DMS53 treated with DMSO at 0.1 percent for 48 hours (cell line): ENCODE data around the gene MRPS27.

Experiments used
- DNase-seq: peaks from one replicate; lab custom pipeline; 2025; ENCODE audit not compliant: unreplicated experiment; lab: John Stamatoyannopoulos, UW

Gene MRPS27

GRCh38 chr5:72319976-72320752, at the start of gene MRPS27, which contains the start of gene PTCD2:
MRPS27 (minus strand) TSS chr5:72320240; CDS start chr5:72320221, 19 bp downstream.
PTCD2 (plus strand) TSS chr5:72320373; CDS start chr5:72320383, 10 bp downstream.
- DNase-seq: peak; percentile 96

DNA sequence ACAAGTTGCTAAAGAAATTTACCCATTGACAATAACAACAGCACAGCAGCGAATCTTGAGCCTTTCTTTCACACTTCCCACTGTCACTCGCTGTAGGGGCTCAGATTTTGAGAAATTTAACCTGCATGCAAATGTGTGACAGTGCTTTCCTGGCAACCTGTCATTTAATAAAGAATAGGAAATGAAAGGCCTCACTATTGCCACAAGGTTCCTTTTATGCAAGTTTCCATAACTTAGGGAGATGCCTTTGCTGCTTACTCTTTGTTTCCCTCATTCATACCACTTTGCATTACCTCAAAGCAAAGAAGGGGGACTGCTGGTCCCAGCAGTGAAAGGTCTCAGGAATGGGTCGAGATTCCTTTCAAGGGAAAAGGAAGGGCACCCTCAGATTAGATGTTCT, 49.7 kb upstream of the MRPS27 start:
- no peak for DNase-seq

- no peak for DNase-seq
Measured at GRCh38 chr5:72369301-72369700, 49.3 kb upstream of the MRPS27 start.

GRCh38 chr5:72368271-72368670, 48.2 kb upstream of the MRPS27 start:
- no peak for DNase-seq

GRCh38 chr5:72366324-72366976, 46.4 kb upstream of the MRPS27 start:
- peak; percentile 84 for DNase-seq

DNA sequence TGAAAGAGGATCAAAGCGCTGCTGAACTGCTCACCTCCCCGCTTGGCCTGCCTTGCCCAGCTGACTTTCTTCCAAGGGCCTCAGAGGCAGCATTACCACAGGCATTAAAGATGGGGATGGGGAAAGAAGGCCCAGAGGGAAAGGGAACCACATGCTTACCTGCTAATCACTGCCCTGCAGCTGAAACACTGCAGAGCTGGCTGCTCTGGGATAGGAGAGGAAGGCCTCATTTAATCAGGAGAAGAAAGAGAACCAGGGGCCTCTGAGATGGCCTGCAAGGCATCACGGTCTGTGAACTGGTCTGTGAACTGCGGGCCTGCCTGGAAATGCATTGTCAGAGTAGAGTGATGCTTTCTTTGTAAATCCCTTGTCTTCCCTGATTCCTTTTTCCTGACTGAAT, 44.9 kb upstream of the MRPS27 start:
- no peak for DNase-seq

DNA sequence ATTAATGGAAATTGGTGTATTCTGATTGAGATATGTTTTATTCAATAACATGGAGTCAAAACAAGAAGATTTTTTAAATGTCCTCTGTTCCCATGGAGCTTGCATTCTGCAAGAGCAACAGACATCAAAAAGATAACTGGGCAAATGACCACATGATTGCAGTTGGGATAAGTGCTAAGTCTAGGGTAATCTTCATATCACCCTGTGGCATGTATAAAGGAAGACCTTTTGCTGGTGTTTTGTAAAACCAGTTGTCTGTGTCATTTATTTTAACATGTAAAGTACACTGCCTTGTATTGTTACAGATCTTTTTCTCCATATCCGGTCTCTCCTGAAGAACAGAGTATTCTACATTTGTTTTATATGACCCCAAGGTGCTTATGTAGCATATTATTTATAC, 44.1 kb upstream of the MRPS27 start:
- no peak for DNase-seq

DNA sequence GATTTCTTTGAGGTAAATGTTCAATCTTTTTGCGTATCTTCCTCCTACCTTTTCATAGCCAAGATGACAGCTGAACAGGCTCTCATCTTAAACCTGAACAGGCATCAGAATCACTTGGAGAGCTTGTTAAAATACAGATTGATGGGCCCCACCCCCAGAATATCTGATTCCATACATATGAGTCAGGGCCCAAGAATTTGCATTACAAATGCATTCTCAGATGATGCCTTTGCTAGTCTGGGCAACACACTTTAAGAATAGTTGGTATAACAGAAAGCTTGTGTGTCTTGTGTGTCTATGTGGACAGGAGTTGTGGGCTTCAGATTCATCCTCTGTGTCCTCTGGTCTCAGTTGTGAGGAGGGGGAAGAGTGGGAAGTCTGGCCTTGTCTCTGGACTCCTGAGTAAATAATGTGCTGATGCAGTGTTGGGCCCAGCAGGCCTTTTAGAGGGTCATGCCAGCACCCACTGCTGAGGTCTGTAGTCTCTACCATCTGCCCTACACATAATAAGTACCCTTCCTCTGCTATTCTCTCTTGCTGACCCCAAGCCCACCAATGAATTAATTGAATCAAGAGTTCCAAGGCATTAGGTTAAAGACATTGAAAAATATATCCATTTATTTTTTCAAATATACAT, 43.2 kb upstream of the MRPS27 start:
- DNase-seq: no peak

DNA sequence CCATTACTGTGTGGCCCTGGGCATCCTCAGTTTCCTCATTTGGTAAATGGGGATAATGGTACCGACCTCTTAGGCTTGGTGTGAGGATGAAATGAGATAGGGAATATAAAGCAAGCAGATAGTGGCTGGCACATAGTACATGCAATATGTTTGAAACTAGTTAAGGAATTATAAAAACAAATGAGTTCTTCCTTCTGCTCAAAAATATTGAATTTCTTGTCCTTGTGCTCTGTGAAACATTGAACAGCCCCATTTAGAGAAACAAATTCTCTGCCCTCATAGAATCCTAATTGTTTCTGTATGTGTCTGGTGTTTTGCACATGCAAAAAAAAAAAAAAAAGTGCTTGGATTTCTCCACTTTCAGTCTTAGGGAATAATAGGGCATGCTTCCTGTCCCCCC, 39.8 kb upstream of the MRPS27 start:
- DNase-seq: no peak

DNA sequence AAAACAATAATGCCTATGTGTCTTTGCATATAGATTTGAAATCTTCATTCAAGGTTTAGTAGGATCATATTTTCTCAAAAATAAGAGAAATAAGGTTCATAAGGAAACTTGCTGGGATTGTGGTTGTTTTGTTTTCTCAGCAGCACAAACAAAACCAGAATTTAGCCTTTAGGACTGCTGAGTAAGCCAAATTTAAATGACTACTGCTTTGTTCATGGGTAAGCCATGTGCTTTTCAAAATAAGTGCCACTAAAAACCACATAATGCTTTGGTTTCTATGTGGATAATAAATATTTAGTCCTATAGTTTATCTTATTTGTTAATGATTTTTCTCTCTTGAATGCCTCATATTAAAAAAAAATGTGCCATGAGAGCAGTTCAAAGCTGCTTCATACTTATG, 38.9 kb upstream of the MRPS27 start:
- no peak for DNase-seq

DNA sequence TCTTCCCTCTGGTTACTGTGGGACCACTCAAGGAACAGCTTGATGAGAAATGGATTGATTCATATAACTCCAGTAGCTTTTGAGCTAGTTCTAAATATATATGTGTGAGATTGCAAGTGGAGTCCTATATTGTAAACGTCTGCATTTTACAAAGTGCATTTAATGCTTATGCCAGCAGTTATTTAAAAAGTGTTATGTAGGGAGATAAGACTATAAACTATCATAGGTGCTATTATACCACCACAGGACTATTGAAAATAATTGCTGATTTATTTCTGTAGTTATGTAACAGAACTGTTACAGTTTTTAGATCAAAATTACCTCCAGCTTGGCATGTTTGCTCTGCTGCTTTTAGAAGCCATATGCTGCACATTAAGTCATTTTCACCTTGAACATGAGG, 36.3 kb upstream of the MRPS27 start:
- DNase-seq: no peak

DNA sequence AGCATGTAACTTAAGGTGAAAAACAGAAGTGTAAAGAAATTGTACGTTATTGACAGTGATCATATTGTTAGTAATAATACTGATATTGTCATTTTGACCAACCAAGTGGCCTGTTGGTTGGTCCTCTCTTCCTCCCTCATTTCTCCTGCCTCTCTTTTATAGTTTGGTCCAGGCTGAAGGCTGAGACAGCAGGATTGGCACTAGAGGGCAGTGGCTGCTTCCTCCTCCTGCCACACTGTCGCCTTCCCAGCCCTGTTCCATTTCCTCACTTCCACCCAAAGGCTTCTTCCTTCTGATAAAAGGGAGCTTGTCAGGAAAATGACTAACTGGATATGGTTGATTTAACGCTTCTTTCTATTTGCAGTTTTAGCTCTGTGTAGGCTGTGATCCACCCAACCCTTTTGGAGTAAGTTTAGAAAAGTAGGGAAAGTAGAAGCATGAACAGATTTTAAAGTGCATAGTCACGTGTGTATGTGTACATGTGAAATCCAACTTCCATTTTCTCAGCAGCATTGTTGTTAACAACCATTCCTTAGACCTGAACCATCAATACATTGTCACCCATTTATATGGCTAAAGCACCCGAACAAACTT, 35.8 kb upstream of the MRPS27 start:
- peak; percentile 6 for DNase-seq

DNA sequence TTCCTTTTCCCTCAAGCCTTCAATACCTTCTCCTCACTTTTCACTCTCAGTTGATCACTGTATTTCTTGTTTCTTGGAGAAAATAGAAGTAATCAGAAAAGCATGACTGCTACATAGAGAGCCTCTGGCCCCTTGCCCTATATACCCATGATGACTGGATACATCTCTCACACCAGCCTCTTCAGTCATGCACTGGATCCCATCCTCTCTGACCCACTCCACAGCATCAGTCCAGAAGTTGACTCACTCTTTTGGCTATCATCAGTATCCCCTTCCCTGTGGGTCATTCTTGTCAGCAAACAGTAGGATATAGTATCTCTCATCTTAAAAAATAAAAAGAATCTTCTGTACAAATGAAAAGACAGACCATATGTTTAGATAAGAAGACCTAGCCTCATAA, 33.0 kb upstream of the MRPS27 start:
- DNase-seq: no peak

GRCh38 chr5:72352616-72353015, 32.6 kb upstream of the MRPS27 start:
- DNase-seq: no peak

GRCh38 chr5:72351376-72351775, 31.3 kb upstream of the MRPS27 start:
- DNase-seq: no peak

GRCh38 chr5:72347801-72348308, 27.8 kb upstream of the MRPS27 start:
- no peak for DNase-seq

DNA sequence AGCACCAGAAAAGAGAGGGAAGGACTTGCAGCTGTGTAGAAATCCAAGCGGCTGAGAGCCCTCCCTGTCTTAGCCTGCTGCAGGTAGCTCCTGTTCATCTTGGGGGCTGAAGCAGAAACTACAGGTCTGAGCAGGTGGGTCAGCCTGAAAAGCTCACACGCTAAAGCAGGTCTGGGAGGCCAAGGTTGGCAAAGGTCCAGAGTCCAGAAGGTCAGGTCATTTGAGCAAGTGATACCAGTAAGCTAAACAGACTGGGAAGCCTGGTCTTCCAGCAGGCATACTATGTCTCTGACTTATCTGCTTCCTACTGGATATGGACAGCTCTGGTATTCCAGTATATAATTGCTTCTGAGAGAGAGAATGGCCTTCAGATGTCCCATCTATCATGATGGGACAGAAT, 26.4 kb upstream of the MRPS27 start:
- no peak for DNase-seq

GRCh38 chr5:72338689-72339209, 18.7 kb upstream of the MRPS27 start:
- DNase-seq: no peak

DNA sequence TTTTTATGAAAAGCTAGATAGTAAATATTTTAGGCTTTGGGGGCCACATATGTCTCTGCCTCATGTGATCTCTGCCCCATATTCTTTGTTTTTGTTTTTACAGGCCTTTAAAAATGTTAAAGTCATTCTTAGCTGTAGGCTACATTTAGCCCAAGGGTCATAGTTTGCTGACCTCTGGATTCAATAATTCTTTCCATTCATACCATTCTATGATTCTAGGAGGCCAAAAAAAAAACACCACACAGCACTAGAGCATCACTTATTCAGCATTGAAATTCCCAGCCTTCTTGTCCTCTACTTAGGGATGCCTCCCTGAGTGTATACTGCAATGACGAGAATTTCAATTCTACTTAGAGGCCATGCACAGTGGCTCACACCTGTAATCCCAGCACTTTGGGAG, 17.1 kb upstream of the MRPS27 start:
- DNase-seq: no peak

- no peak for DNase-seq
Measured at GRCh38 chr5:72330712-72331111, 10.7 kb upstream of the MRPS27 start.

DNA sequence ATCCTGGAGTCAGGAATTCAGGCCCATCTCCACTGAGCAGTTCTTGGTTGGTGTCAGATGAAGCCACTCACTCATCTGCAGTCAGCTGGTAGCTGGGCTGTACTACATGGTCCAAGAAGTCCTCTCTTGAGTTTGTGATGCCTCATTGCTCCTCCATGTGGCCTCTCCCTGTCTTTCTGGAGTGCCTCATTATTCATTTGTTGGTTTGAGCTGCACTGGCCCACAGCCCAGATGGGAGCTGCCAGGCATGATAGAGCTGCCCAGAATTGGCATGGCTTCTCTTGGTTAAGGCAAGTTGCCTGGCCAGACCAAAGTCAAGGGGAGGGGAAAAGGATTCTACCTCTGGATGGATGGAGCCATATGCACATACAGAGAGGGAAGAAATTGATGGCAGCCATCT, 8.1 kb upstream of the MRPS27 start:
- peak; percentile 25 for DNase-seq
